HepG2 (cell line): ENCODE data around the gene ATP13A4. TPM values are rescaled to one million over a fixed set of nuclear protein-coding genes. Genes with fewer than 3 reads are reported as not detected.

Source experiments
- ATAC-seq: fragments of 200-7000 bp; cut with Tn5 transposase; 3 replicates; pipeline ENCODE4 v1.9.1; 2020; ENCODE audit warnings: mild to moderate bottlenecking, moderate library complexity
- BruUV-seq: library from RNA; stranded (reverse); fragments of 400-500 nt; replicated peaks from 2 replicates; lab custom pipeline; 2021; lab: Mats Ljungman, UMichigan
- CTCF ChIA-PET: fragments of 300-600 bp; formaldehyde crosslinking; extraction: SDS; loops from one replicate; lab custom pipeline; 2021; ENCODE audit warnings: low total read pairs, inconsistent platforms, low intra/inter-chr PET ratio; lab: Yijun Ruan, JAX
- POLR2A ChIA-PET: fragments of 350-600 bp; sonication (Branson Sonifier 250); formaldehyde crosslinking; loops from one replicate; lab custom pipeline; 2020; ENCODE audit warnings: antibody characterized with exemption, inconsistent platforms; lab: Yijun Ruan, JAX
- DNase-seq: peaks from one replicate; pipeline ENCODE4 v3.0.0-alpha.2; 2015; ENCODE audit warnings: low spot score
- FAIRE-seq: peaks from 3 replicates; lab custom pipeline; 2011; peaks lifted over from hg19 to GRCh38; lab: Jason Lieb, UNC
- H2AFZ ChIP-seq: one replicate; pipeline ENCODE4 v1.6.1; 2011; ENCODE audit warnings: low read length, inconsistent platforms
- H3K27ac ChIP-seq: fragments of 300-600 bp; 3 replicates; pipeline ENCODE4 v1.8.0; 2011; ENCODE audit warnings: mixed run types, mild to moderate bottlenecking, mixed read lengths, low read length, inconsistent platforms; ENCODE audit not compliant: insufficient read depth; ENCODE audit errors: extremely low read length
- H3K27me3 ChIP-seq, 2 experiments: fragments of 200-600 bp in 1 of 2; 2 replicates in 1 of 2; 3 replicates in 1 of 2; pipeline versions ENCODE4 v1.6.0 to v1.8.0; 2011; ENCODE audit warnings: low read length in 2 of 2, mild to moderate bottlenecking in 2 of 2, moderate library complexity in 2 of 2, inconsistent platforms in 1 of 2; ENCODE audit not compliant: insufficient read depth in 2 of 2, control insufficient read depth in 1 of 2
- H3K36me3 ChIP-seq, 2 experiments: fragments of 200-600 bp in 1 of 2; replicated peaks in 1 of 2; 2 replicates in 1 of 2; 3 replicates in 1 of 2; pipeline versions ENCODE4 v1.5.1 to v1.8.0; 2011; ENCODE audit warnings: low read length in 2 of 2, inconsistent platforms in 1 of 2; ENCODE audit not compliant: insufficient read depth in 2 of 2, control insufficient read depth in 1 of 2
- H3K4me1 ChIP-seq: 2 replicates; pipeline ENCODE4 v1.5.1; 2012; ENCODE audit warnings: low read length, inconsistent platforms; ENCODE audit not compliant: insufficient read depth
- H3K4me2 ChIP-seq: 2 replicates; pipeline ENCODE4 v1.6.0; 2011; ENCODE audit warnings: low read depth, low read length, inconsistent platforms
- H3K4me3 ChIP-seq, 3 experiments: fragments of 200-600 bp in 1 of 3; sonication (generic), shearing (Covaris generic) in 1 of 3; replicated peaks in 1 of 3; 2 replicates each; pipeline ENCODE4 v1.5.1; 2011 to 2016; ENCODE audit warnings: low read length in 3 of 3, inconsistent platforms in 2 of 3, low read depth in 2 of 3, mild to moderate bottlenecking in 2 of 3, control low read depth in 1 of 3, mixed read lengths in 1 of 3; ENCODE audit not compliant: insufficient read depth in 1 of 3
- H3K79me2 ChIP-seq: one replicate; pipeline ENCODE4 v1.6.1; 2011; ENCODE audit warnings: low read length, inconsistent platforms; ENCODE audit not compliant: insufficient read depth
- H3K9ac ChIP-seq: 2 replicates; pipeline ENCODE4 v1.6.0; 2011; ENCODE audit warnings: mild to moderate bottlenecking, low read depth, low read length, inconsistent platforms; ENCODE audit not compliant: insufficient read depth
- H3K9me3 ChIP-seq: 2 replicates; pipeline ENCODE4 v1.5.1; 2012; ENCODE audit warnings: mild to moderate bottlenecking, low read length
- H4K20me1 ChIP-seq: 2 replicates; pipeline ENCODE4 v1.6.0; 2011; ENCODE audit warnings: inconsistent platforms, mild to moderate bottlenecking, low read length, moderate library complexity; ENCODE audit not compliant: insufficient read depth
- ETV6 ChIP-seq: sonication (generic); formaldehyde crosslinking; conservative IDR thresholded peaks from 2 replicates; pipeline ENCODE4 v1.4.0; 2020; ENCODE audit warnings: missing genetic modification reagents
- HNF1A ChIP-seq, 2 experiments: sonication (generic) in 1 of 2; formaldehyde crosslinking in 1 of 2; IDR thresholded peaks; 2 replicates each; pipeline versions ENCODE4 v1.4.0 to v1.6.1; 2016 to 2020; ENCODE audit warnings: borderline replicate concordance in 1 of 2, low read depth in 1 of 2, mild to moderate bottlenecking in 1 of 2, missing genetic modification reagents in 1 of 2
- HNRNPH1 ChIP-seq: fragments of 200-400 bp; formaldehyde crosslinking; optimal IDR thresholded peaks from 2 replicates; pipeline ENCODE3; 2017; ENCODE audit warnings: mild to moderate bottlenecking, low read depth, low read length
- MATR3 ChIP-seq: sonication (generic); formaldehyde crosslinking; IDR thresholded peaks from 2 replicates; pipeline ENCODE4 v1.4.0; 2020; ENCODE audit warnings: missing genetic modification reagents
- PBX2 ChIP-seq: IDR thresholded peaks from 2 replicates; pipeline ENCODE4 v1.6.1; 2016; ENCODE audit warnings: control low read depth
- ZBTB8A ChIP-seq: sonication (generic); formaldehyde crosslinking; IDR thresholded peaks from 2 replicates; pipeline ENCODE4 v1.4.0; 2020; ENCODE audit warnings: mild to moderate bottlenecking, low read depth, missing genetic modification reagents, borderline replicate concordance
- ZNF143 ChIP-seq: sonication (generic); formaldehyde crosslinking; IDR thresholded peaks from 2 replicates; pipeline ENCODE4 v1.4.0; 2020; ENCODE audit warnings: missing genetic modification reagents
- ZNF589 ChIP-seq: sonication (generic); formaldehyde crosslinking; conservative IDR thresholded peaks from 2 replicates; pipeline ENCODE4 v1.8.0; 2022; ENCODE audit warnings: mild to moderate bottlenecking, moderate library complexity, missing genetic modification reagents
- ZNF816 ChIP-seq: sonication (generic); formaldehyde crosslinking; IDR thresholded peaks from 2 replicates; pipeline ENCODE4 v1.8.0; 2022; ENCODE audit warnings: missing genetic modification reagents, mild to moderate bottlenecking, borderline replicate concordance
- ZNF879 ChIP-seq: sonication (generic); formaldehyde crosslinking; IDR thresholded peaks from 2 replicates; pipeline ENCODE4 v1.8.1; 2023; ENCODE audit warnings: missing genetic modification reagents
- WGBS: methylation state at CpG from one replicate; pipeline ENCODE4 v1.1.6; 2017; ENCODE audit warnings: low lambda C conversion rate; 5-methylcytosine and 5-hydroxymethylcytosine counted together
- in situ Hi-C: cut with HindIII; loops from 2 replicates; pipeline ENCODE4 v1.10.0; 2017; ENCODE audit warnings: low pct_unique_long_range_greater_than_20kb; ENCODE audit not compliant: extremely low pct_ligation_motif_present
- intact Hi-C: fragments of 100-400 bp; cut with micrococcal nuclease; formaldehyde crosslinking; loops from one replicate; pipeline ENCODE4 v1.10.0; 2022; ENCODE audit not compliant: unreplicated experiment
- polyA plus RNA-seq, 8 experiments: library from polyadenylated mRNA; depleted of rRNA in 3 of 8; stranded (reverse) in 7 of 8; unstranded in 1 of 8; fragments of >200 nt; fragmentation: Illumina TruSeq in 4 of 8; extraction: Trizol in 4 of 8; gene quantifications; 2 replicates each; pipeline versions ENCODE4 v1.2.1 to v1.2.3, GENCODE V29; 2011 to 2016; ENCODE audit warnings: low read depth in 4 of 8, missing spikeins in 1 of 8, mixed read lengths in 1 of 8; ENCODE audit not compliant: insufficient read depth in 1 of 8
- total RNA-seq, 5 experiments: library from RNA; depleted of rRNA; stranded (reverse); fragments of >200 nt; fragmentation: Illumina TruSeq; extraction: Trizol; gene quantifications; 2 replicates each; pipeline ENCODE4 v1.2.3, GENCODE V29; 2016; ENCODE audit warnings: low read depth in 1 of 5

Gene ATP13A4
- total and polyA plus RNA-seq, 2 of the 13 experiments (the other 11 are each of a cell fraction or from before 2014, with no cell fraction given): 0.01 to 0.07 TPM

GRCh38 chr3:193387596-193387995, 167.1 kb downstream of the ATP13A4 start:
- Histone ChIP-seq H3K4me3 (no peak overlapping the region), H3K9me3 (no peaks in the 10 kb centered on the region), H3K27ac (no peak overlapping the region), H3K4me1 (no peaks in the 10 kb centered on the region), H4K20me1 (no peaks in the 10 kb centered on the region), H3K4me2 (no peak overlapping the region), H2AFZ (no peak overlapping the region), H3K79me2 (no peaks in the 10 kb centered on the region), H3K27me3 (no peaks in the 10 kb centered on the region; a peak in 1 of 5 replicates), H3K9ac (no peak overlapping the region), H3K36me3 (no peaks in the 10 kb centered on the region)
- DNase-seq (no peak), FAIRE-seq (no peak), ATAC-seq (no peak)
- intact Hi-C loops (no loop called here), in situ Hi-C loops (no loop called here)
- WGBS: 0% methylated on average over 2 of the region's 2 CpGs
- ChIA-PET CTCF (no interaction called here), POLR2A (no interaction called here)
- no TSS peak for BruUV-seq
- TF ChIP-seq HNF1A (IDR thresholded peaks at IDR 0.05; ENCODE audit: low read depth) (no peak), HNF1A (CRISPR knock-in tag; IDR thresholded peaks at IDR 0.05; ENCODE audit: borderline replicate concordance) (no peak), PBX2 (CRISPR knock-in tag) (no peak), HNRNPH1 (no peak), ZNF589 (no peak), ETV6 (no peak), ZNF816 (CRISPR knock-in tag) (no peak), ZNF143 (CRISPR knock-in tag) (no peak), MATR3 (CRISPR knock-in tag) (no peak), ZNF879 (CRISPR knock-in tag) (no peak), ZBTB8A (CRISPR knock-in tag) (no peak)
